GM19193 (cell line): Measurements from ENCODE around the gene SLC6A16.

ENCODE experiments used
- POLR2A ChIP-seq: IDR thresholded peaks from 4 replicates; pipeline ENCODE4 v1.6.1; 2011; ENCODE audit not compliant: insufficient read depth, insufficient read length; ENCODE audit errors: extremely low read depth

The SLC6A16 gene

DNA sequence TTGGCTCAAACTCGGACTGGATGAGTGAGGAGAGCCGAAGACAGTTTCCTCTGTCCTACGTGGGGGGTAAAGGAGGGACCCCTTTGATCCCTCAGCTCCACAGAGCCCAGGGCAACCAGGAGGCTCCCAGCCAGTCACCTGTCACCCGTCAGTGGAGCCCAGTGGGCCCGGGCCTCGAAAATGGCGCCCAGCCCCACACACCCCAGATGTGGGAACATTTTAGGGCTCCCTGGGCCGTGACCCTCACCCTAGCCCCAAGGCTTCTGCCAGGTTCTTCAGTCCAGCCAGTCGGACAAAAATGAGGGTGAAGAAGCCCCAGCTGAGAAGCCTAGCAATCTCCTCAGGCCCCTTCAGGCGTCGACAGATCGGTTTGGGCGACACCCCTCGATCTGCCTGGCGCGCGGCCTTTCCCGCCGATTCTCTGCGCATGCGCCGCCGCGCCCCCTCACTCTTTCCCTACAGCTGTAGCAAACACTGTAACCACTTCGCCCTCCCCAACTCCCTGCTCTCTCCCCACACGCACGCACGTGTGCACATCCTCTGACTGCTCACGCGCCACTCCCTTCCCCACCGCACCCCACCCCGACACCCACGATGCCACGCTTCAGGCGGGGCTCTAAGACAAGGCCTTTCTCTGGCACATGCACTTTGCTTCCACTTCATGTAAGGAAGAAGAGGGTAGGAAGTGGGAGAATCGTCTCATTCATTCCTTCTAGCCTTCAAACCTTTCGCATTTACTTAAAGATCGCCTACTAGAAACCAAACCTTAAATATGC is at the start of gene SLC6A16:
Gene SLC6A16 (minus strand): TSS at position 391 of the 776 bp plus-strand sequence. CDS start 13,844 bp downstream, outside the sequence.
- no peak for TF ChIP-seq POLR2A

DNA sequence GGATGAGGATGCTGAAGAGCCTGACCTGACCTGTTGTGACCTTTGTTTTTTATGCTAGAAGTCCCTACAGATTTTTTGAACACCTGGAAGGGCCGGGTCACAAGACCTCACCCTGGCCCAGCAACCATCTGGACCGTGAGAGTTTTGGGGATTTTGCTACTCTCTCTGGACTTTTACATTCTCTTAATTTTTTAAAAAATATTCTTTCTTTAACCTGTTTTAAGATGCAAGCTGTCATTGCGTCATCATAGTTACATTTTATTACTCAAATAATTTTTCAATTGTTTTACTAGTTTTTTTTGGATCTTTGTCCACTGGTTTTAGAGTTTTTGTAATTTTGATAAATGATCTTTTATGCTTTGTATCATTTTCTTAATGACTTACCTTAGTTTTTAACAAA is 46.2 kb upstream of the SLC6A16 start:
- no peak for TF ChIP-seq POLR2A

DNA sequence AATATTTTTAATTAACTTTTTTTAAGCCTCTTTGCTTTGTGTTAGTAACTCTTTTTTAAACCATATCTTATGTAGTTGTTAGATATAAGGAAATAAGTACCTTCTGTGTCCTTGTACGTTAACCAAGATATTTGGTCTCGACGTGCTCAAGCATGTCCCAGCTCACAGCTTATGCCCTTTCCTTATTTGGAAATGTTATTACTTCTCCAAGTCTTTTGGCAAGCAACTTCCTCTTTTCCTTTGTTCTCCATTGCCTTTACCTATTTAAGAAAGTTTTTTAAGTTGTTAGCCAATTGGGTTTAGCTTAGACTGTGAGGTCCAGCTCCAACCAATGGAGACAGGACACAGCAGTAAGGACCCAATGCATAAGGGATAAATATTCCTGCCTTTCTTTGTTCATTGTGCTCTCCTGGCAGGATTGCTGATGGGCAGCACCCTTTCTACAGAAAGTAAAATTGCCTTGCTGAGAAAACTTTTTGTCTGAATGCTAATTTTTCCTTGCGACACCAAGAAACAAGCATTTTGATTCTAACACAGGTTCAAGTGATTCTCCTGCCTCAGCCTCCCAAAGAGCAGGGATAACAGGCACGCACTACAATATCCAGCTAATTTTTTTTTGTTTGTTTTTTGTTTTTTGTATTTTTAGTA is 43.8 kb upstream of the SLC6A16 start:
- no peak for TF ChIP-seq POLR2A

DNA sequence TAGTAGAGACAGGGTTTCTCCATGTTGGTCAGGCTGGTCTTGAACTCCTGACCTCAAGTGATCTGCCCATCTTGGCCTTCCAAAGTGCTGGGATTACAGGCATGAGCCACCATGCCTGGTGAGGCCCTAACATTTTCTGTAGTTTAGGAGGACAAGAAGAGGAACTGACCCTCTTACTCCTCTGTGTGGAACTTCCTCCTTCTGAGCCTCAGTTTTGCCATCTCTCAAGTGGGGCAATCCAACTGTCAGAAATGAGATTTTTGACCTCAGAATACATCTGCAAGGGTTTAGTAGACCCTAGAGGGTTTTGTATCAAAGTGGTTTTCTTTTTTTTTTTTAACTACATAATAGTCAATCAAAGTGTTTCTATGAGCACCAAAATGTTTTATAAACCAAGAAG is 41.1 kb upstream of the SLC6A16 start:
- no peak for TF ChIP-seq POLR2A

DNA sequence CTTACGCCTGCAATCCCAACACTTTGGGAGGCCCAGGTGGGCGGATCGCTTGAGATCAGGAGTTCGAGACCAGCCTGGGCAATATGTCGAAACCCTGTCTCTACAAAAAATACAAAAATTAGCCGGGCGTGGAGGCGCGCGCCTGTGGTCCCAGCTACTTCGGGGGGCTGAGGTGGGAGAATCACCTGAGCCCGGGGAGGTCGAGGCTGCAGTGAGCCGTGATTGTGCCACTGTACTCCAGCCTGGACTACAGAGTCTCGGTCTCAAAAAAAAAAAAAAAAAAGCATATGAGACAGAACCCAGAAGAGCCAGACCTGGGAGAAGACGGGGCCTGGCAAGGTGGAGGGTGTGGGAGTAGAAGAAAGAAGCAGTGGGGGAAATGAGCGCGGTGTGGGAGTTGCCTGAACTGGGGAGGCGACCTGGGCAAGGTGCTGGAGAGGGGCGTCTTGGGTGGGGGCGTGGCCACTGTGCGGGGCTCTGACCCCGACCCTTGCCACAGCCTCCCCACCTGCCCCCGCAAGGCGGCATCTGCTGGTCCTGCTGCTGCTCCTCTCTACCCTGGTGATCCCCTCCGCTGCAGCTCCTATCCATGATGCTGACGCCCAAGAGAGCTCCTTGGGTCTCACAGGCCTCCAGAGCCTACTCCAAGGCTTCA is 39.2 kb upstream of the SLC6A16 start:
- no peak for TF ChIP-seq POLR2A

DNA sequence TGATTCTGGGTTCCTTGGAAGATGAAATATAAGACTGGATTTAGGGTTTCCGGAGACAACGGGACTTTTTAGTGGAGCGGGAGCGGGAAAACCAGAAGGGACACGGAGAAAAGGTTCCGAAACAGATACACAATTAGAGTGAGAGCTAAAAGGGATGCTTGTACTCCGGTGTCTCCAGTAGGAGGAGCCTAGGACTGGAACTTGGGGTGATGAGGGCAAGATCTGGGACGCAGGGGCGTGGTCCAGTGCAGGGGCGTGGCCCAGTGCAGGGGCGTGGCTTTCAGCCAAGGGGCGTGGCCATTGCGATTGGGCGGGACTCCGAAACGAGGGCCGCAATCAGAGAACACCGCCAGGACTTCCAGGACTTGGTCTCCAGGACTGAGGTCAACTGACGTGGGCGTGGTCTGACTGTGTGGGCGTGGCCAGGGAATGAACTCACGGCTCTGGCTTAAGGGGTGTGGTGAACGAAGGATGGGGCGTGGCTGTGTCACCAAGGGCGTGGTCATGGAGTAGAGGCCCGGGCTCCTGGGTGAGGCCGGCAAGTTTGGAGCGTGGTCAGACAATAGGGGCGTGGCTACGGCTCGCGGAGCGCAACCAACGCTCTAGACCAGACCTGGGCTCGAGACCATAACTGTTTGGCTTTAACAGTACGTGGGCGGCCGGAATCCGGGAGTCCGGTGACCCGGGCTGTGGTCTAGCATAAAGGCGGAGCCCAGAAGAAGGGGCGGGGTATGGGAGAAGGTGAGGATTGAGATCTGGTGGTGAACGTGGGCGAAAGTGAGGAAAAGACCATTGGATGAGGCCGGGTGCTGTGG is 38.5 kb upstream of the SLC6A16 start, which contains the start of gene DKKL1:
Gene DKKL1 (plus strand): TSS at position 610 of the 815 bp plus-strand sequence. CDS start 122 bp downstream, at position 732.
- no peak for TF ChIP-seq POLR2A

DNA sequence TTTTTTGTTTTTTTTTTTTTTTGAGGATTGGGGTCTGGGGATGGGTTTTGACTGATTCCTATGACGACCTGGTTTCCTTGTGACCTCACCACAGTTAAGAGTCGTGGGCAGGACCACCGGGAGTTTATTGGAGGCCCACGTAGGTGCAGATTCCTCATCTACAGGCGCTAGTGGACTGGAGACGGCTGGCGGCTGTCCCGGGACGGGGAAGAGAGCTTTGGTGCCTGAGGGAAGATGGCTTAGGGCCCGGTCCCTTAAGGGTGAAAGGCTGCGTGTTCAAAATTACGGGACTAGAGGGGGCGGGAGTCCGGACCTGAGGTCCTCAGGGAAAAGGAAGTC is 37.9 kb upstream of the SLC6A16 start:
- no peak for TF ChIP-seq POLR2A

DNA sequence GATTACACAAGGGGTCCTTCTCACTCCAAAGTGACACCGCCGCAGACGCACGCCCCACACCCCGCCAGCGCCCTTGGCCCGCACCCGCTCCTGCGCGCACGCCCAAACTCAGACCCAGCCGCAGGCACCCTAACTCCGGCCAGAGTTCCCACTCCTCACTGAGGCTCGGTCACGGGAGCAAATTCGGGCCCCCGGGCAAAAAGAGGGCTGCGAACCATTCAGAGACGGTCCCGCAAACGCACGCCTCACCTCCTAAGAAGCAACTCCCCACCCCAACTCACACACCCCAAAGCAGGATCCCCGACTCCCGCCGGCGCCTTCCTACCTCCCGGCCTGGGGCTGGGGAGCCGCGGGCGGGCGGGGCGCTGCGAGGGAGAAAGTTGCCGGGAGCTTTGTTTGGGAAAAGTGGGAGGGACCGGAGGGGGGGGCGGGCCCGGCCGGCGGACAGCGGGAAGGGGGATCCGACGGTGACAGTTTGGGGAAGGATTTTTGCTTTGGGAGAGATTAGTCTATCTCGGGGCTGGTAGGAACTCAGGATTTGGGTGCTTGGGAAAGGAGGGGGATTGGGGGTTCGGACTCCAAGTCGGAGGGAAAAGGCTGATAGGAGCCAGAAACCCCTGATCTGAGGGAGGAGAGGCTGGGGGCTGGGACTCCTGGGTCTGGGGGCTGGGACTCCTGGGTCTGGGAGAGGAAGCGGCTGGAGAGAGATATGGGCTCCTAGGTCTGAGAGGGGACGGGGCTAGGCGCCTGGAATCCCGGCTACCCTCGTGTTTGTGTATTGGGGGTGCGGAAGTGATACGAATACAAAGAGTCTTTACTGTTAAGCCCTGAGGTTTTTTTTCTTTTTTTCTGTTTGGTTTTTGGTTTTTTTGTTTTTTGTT is 37.3 kb upstream of the SLC6A16 start, which contains the start of gene TEAD2:
Gene TEAD2 (minus strand): TSS at position 369 of the 881 bp plus-strand sequence. CDS start 2,341 bp downstream, outside the sequence.
- TF ChIP-seq POLR2A, result no peak

DNA sequence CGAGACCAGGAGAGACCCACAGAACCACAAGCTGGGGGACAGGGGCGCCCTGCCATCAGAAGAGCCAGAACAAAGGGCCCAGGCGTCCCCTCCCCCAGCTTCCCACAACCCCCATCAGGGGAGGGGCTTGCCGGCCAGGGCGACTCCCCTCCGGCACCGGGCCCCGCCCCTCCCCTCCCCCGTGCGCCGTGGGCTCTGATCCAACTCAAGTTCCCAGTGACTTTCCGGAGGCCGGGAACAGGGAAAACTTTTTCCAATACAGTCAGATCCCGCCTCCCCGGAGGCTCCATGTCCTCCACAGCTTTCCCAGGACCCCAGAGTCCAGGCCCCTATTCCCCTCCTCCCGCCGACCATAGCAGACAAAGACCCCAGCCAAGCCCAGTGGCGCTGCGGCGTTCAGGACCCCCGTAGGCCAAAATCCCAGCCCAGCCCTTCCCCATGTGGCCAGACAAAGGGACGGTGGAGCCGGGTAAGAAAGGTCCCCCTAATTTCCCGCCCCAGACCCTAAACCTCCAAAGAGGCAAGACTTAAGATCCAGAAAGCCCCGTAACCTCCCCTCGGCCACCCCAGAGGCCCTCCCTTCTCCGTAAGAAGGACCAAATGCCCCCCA is 36.6 kb upstream of the SLC6A16 start:
- TF ChIP-seq POLR2A, result no peak

DNA sequence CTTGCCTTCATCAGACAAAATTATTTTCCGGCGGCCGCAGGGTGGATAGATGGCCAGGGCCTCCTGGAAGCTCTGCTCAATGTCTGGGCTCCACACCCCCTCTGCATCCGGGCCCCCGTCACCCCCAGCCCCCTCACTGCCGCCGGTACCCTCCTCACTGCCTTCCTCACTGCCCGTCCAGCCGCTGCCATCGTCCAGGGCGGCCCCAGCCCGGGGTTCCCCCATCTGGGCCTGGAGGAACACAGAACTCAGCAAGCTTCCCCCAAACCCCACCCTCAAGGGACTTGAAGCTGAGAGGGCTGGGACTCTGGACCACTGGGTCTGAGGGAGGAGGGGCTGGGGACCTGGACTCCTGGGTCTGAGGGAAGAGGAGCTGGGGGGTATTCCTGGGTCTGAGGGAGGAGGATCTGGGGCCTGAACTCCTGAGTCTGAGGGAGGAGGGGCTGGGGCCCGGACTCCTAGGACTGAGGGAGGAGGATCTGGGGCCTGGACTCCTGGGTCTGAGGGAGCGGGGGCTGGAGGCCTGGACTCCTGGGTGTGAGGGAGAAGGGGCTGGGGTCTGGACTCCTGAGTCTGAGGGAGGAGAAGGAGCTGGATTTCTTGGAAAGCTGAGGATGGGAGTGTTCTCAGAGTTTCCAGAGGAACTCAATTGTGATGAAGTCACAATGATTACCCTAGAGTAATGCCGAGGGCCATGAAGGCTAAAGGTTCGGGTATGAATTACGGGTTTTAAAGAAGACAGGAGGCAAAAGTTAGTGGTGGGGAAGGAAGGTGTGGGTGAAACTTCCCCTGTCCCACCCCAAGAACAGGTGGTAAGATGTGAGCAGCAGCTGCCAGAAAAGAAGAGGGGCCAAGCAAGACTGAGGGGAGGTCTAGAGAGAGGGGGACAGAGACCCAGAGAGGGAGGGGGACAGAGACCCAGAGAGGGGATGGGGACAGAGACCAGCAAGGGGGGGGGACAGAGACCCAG is 35.1 kb upstream of the SLC6A16 start:
- no peak for TF ChIP-seq POLR2A

DNA sequence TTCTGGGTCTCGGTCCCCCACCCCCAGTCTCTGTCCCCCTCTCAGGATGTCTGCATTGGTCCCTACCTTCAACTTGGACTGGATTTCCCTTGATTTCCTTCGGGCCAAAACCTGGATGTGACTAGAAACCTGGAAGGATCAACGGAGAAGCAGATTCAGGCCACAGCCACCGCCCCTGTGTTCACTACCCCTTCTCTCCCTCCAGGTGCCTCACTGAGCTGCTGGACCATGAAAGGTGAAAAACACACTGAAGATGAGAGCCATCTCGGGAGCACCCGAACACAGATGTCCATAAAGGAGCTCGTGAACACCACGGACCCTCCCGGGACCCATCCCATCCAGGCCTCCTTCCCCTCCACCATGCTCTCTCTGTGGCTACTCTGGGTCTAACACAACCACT is 32.2 kb upstream of the SLC6A16 start:
- no peak for TF ChIP-seq POLR2A

DNA sequence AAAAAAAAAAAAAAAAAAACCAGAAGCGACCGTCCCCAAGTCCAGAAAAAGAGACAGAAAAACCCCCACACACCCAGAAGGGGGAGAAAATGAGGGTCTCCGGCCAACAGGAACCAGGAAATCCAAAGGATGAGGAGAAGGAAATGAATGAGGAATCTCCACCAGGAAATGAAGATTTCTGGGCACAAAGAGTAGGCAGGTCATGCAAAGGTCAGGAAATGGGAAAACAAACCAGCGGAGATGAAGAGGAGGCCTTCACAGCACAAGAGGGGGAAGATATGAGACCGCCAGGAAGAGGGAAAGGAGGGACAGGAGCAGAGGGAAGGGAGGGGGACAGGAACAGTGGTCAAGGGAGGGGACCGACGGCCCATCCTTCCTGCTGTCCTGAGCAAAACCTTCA is 31.4 kb upstream of the SLC6A16 start:
- no peak for TF ChIP-seq POLR2A
